SK-N-SH (cell line): ENCODE measurements around the gene MGLL. TPM values are rescaled to one million over a fixed set of nuclear protein-coding genes. Genes with fewer than 3 reads are reported as not detected.

ENCODE experiments used
- CTCF ChIA-PET: fragments of 300-600, 350-600 bp; formaldehyde crosslinking; extraction: SDS; loops from one replicate; lab custom pipeline; 2021; lab: Yijun Ruan, JAX
- POLR2A ChIA-PET: fragments of 350-600 bp; sonication (Branson Sonifier 250); formaldehyde crosslinking; extraction: SDS; loops from one replicate; lab custom pipeline; 2020; ENCODE audit warnings: antibody characterized with exemption, inconsistent platforms; lab: Yijun Ruan, JAX
- DNase-seq: peaks from one replicate; pipeline ENCODE4 v3.0.0; 2012
- H2AFZ ChIP-seq: fragments of 200-600 bp; sonication (generic); 2 replicates; pipeline ENCODE4 v1.8.1; 2016; ENCODE audit warnings: antibody characterized with exemption, mild to moderate bottlenecking, low read depth
- H3F3A ChIP-seq: fragments of 200-600 bp; sonication (generic); replicated peaks from 2 replicates; pipeline ENCODE3; 2016; ENCODE audit warnings: antibody characterized with exemption, mild to moderate bottlenecking; ENCODE audit not compliant: insufficient read depth
- H3K27ac ChIP-seq, 2 experiments: fragments of 200-500 bp in 1 of 2; fragments of 200-600 bp in 1 of 2; sonication (Bioruptor generic) in 1 of 2; sonication (generic), shearing (Covaris generic) in 1 of 2; 2 replicates each; pipeline versions ENCODE4 v1.5.1 to v1.6.1; 2014 to 2016; ENCODE audit warnings: low read depth in 2 of 2, inconsistent platforms in 1 of 2, low read length in 1 of 2, mild to moderate bottlenecking in 1 of 2, mixed read lengths in 1 of 2
- H3K27me3 ChIP-seq: fragments of 200-600 bp; sonication (generic), shearing (Covaris generic); 2 replicates; pipeline ENCODE4 v1.6.1; 2016; ENCODE audit warnings: mixed run types; ENCODE audit not compliant: insufficient read depth
- H3K36me3 ChIP-seq, 2 experiments: fragments of 200-500 bp in 1 of 2; fragments of 200-600 bp in 1 of 2; sonication (Bioruptor generic) in 1 of 2; sonication (generic) in 1 of 2; replicated peaks in 1 of 2; 2 replicates each; pipeline versions ENCODE3 to v1.5.1; 2014 to 2016; ENCODE audit warnings: low read length in 1 of 2, mild to moderate bottlenecking in 1 of 2; ENCODE audit not compliant: insufficient read depth in 2 of 2, control insufficient read depth in 1 of 2
- H3K4me1 ChIP-seq, 2 experiments: fragments of 200-500 bp in 1 of 2; fragments of 200-600 bp in 1 of 2; sonication (Bioruptor generic) in 1 of 2; sonication (generic), shearing (Covaris generic) in 1 of 2; 2 replicates each; pipeline versions ENCODE4 v1.5.1 to v1.6.1; 2014 to 2016; ENCODE audit warnings: low read depth in 1 of 2, low read length in 1 of 2, mixed run types in 1 of 2; ENCODE audit not compliant: insufficient read depth in 2 of 2, control insufficient read depth in 1 of 2
- H3K4me2 ChIP-seq: fragments of 200-600 bp; sonication (generic), shearing (Covaris generic); 2 replicates; pipeline ENCODE4 v1.6.1; 2017; ENCODE audit warnings: mixed run types
- H3K4me3 ChIP-seq, 2 experiments: fragments of 200-500 bp in 1 of 2; fragments of 200-600 bp in 1 of 2; sonication (Bioruptor generic) in 1 of 2; sonication (generic), shearing (Covaris generic) in 1 of 2; 2 replicates each; pipeline versions ENCODE4 v1.5.1 to v1.8.1; 2014 to 2016; ENCODE audit warnings: low read depth in 2 of 2, inconsistent platforms in 1 of 2, low read length in 1 of 2, mild to moderate bottlenecking in 1 of 2, mixed read lengths in 1 of 2, moderate library complexity in 1 of 2
- H3K79me2 ChIP-seq: fragments of 200-600 bp; sonication (generic); 2 replicates; pipeline ENCODE4 v1.8.1; 2017; ENCODE audit warnings: mild to moderate bottlenecking; ENCODE audit not compliant: insufficient read depth
- H3K9ac ChIP-seq: fragments of 200-600 bp; sonication (generic); 2 replicates; pipeline ENCODE4 v1.6.1; 2017; ENCODE audit warnings: mixed run types
- H3K9me2 ChIP-seq: fragments of 200-600 bp; sonication (generic); 2 replicates; pipeline ENCODE4 v1.6.1; 2017; ENCODE audit warnings: mixed run types
- H3K9me3 ChIP-seq: fragments of 200-600 bp; sonication (generic); 2 replicates; pipeline ENCODE4 v1.6.1; 2017; ENCODE audit warnings: mixed run types, mild to moderate bottlenecking, moderate library complexity
- H4K20me1 ChIP-seq: fragments of 200-600 bp; sonication (generic); 2 replicates; pipeline ENCODE4 v1.6.1; 2017; ENCODE audit warnings: mild to moderate bottlenecking, mixed run types; ENCODE audit not compliant: insufficient read depth
- CHD2 ChIP-seq: fragments of 150-350 bp; IDR thresholded peaks from 2 replicates; pipeline ENCODE4 v1.6.1; 2018; ENCODE audit warnings: low read length; ENCODE audit not compliant: partially characterized antibody
- ELF1 ChIP-seq: IDR thresholded peaks from 2 replicates; pipeline ENCODE4 v1.4.0; 2012
- FOSL2 ChIP-seq: IDR thresholded peaks from 2 replicates; pipeline ENCODE4 v1.4.0; 2012; ENCODE audit warnings: low read depth, mild to moderate bottlenecking, moderate library complexity, borderline replicate concordance
- FOXM1 ChIP-seq: IDR thresholded peaks from 2 replicates; pipeline ENCODE4 v1.4.0; 2012; ENCODE audit warnings: low read depth, mild to moderate bottlenecking
- GABPA ChIP-seq: IDR thresholded peaks from 2 replicates; pipeline ENCODE4 v1.4.0; 2012; ENCODE audit warnings: low read depth, mild to moderate bottlenecking
- JUND ChIP-seq: IDR thresholded peaks from 2 replicates; pipeline ENCODE4 v1.4.0; 2012
- NFIC ChIP-seq: IDR thresholded peaks from 2 replicates; pipeline ENCODE4 v1.4.0; 2012; ENCODE audit warnings: borderline replicate concordance
- NRF1 ChIP-seq: IDR thresholded peaks from 2 replicates; pipeline ENCODE4 v1.6.1; 2012; ENCODE audit warnings: low read depth, mild to moderate bottlenecking, low read length
- RAD21 ChIP-seq: IDR thresholded peaks from 2 replicates; pipeline ENCODE4 v1.6.1; 2012; ENCODE audit warnings: mild to moderate bottlenecking, low read length
- RFX5 ChIP-seq: IDR thresholded peaks from 2 replicates; pipeline ENCODE4 v1.6.1; 2012; ENCODE audit warnings: mild to moderate bottlenecking, improper control_type of control experiment, low read length
- RXRA ChIP-seq: IDR thresholded peaks from 2 replicates; pipeline ENCODE4 v1.4.0; 2012; ENCODE audit warnings: low read depth, mild to moderate bottlenecking, borderline replicate concordance
- SIN3A ChIP-seq: IDR thresholded peaks from 2 replicates; pipeline ENCODE4 v1.6.1; 2012; ENCODE audit warnings: low read depth, mild to moderate bottlenecking, low read length, moderate library complexity, borderline replicate concordance
- SMC3 ChIP-seq: IDR thresholded peaks from 2 replicates; pipeline ENCODE4 v1.6.1; 2012; ENCODE audit warnings: low read depth, low read length, improper control_type of control experiment
- TCF12 ChIP-seq: IDR thresholded peaks from 2 replicates; pipeline ENCODE4 v1.4.0; 2012
- TEAD4 ChIP-seq: IDR thresholded peaks from 2 replicates; pipeline ENCODE4 v1.4.0; 2012; ENCODE audit warnings: mild to moderate bottlenecking, borderline replicate concordance; ENCODE audit not compliant: insufficient read depth
- YY1 ChIP-seq: IDR thresholded peaks from 2 replicates; pipeline ENCODE4 v1.4.0; 2012; ENCODE audit warnings: low read depth, mild to moderate bottlenecking
- WGBS: methylation state at CpG from one replicate; pipeline ENCODE4 v1.1.6; 2017; ENCODE audit warnings: low lambda C conversion rate; 5-methylcytosine and 5-hydroxymethylcytosine counted together
- polyA plus RNA-seq, 3 experiments: library from polyadenylated mRNA; depleted of rRNA; stranded (reverse); fragments of >200 nt; gene quantifications; 2 replicates each; pipeline ENCODE4 v1.2.3, GENCODE V29; 2012
- TF ChIP-seq, protein P1 (sequence below): IDR thresholded peaks from 2 replicates; pipeline ENCODE4 v1.6.1; 2012; ENCODE audit warnings: mild to moderate bottlenecking, low read depth, low read length, moderate library complexity
- TF ChIP-seq, protein P2 (sequence below): fragments of 150-350 bp; IDR thresholded peaks from 2 replicates; pipeline ENCODE4 v1.6.1; 2016; ENCODE audit warnings: mild to moderate bottlenecking, low read depth, low read length
- TF ChIP-seq, protein P3 (sequence below): IDR thresholded peaks from 2 replicates; pipeline ENCODE4 v1.4.0; 2012; ENCODE audit warnings: low read depth
- TF ChIP-seq, protein P4 (sequence below): fragments of 150-350 bp; IDR thresholded peaks from 2 replicates; pipeline ENCODE4 v1.6.1; 2017; ENCODE audit warnings: antibody characterized with exemption, low read length, low read depth, borderline replicate concordance
- TF ChIP-seq, protein P5 (sequence below): fragments of 200-600 bp; sonication (generic); IDR thresholded peaks from 2 replicates; pipeline ENCODE4 v1.6.1; 2017; ENCODE audit warnings: antibody characterized with exemption, mild to moderate bottlenecking, moderate library complexity

The MGLL gene
- polyA plus RNA-seq, 1 of the 3 experiments (the other 2 are of a cell fraction) = 2.2 TPM

DNA sequence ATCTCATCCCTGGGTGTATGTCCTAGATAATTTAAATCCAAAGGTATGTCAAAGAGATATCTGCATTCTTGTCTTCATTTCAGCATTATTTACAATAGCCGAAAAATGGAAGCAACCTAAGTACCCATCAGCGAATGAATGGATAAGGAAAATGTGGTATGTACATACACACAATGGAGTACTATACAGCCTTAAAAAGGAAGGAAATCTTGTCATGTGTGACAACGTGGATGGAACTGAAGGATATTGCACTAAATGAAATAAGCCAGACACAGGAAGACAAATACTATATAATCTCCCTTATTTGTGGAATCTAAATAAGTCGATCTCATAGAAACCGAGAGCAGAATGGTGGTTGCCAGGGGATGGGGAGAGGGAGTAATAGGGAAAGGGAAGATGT, 16.8 kb upstream of the MGLL start:
- CTCF ChIA-PET = no interaction called here
- no peaks in the 10 kb centered on the region for H3K79me2 ChIP-seq
- H3K27ac ChIP-seq = no peak overlapping the region
- WGBS = 64% methylated on average over 5 of the region's 5 CpGs
- no peaks in the 10 kb centered on the region for H3K4me1 ChIP-seq
- H3K36me3 ChIP-seq = no peaks in the 10 kb centered on the region
- no peaks in the 10 kb centered on the region for H4K20me1 ChIP-seq
- no peaks in the 10 kb centered on the region for H3F3A ChIP-seq
- H2AFZ ChIP-seq = no peak overlapping the region
- POLR2A ChIA-PET = no interaction called here
- no peak overlapping the region for H3K4me2 ChIP-seq
- H3K9me2 ChIP-seq = no peaks in the 10 kb centered on the region
- no peak for TF ChIP-seq SIN3A
- no peak for TF ChIP-seq CHD2
- no peak for TF ChIP-seq GABPA
- no peak for TF ChIP-seq JUND
- no peak for TF ChIP-seq RAD21
- no peak for TF ChIP-seq RXRA
- no peak for TF ChIP-seq FOXM1
- no peak for TF ChIP-seq ELF1
- TF ChIP-seq, protein P1, sequence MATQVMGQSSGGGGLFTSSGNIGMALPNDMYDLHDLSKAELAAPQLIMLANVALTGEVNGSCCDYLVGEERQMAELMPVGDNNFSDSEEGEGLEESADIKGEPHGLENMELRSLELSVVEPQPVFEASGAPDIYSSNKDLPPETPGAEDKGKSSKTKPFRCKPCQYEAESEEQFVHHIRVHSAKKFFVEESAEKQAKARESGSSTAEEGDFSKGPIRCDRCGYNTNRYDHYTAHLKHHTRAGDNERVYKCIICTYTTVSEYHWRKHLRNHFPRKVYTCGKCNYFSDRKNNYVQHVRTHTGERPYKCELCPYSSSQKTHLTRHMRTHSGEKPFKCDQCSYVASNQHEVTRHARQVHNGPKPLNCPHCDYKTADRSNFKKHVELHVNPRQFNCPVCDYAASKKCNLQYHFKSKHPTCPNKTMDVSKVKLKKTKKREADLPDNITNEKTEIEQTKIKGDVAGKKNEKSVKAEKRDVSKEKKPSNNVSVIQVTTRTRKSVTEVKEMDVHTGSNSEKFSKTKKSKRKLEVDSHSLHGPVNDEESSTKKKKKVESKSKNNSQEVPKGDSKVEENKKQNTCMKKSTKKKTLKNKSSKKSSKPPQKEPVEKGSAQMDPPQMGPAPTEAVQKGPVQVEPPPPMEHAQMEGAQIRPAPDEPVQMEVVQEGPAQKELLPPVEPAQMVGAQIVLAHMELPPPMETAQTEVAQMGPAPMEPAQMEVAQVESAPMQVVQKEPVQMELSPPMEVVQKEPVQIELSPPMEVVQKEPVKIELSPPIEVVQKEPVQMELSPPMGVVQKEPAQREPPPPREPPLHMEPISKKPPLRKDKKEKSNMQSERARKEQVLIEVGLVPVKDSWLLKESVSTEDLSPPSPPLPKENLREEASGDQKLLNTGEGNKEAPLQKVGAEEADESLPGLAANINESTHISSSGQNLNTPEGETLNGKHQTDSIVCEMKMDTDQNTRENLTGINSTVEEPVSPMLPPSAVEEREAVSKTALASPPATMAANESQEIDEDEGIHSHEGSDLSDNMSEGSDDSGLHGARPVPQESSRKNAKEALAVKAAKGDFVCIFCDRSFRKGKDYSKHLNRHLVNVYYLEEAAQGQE = no peak
- TF ChIP-seq SMC3 = no peak
- TF ChIP-seq TEAD4 = no peak
- TF ChIP-seq NFIC = no peak
- TF ChIP-seq TCF12 = no peak
- TF ChIP-seq, all 33 proteins: peak for 0
- H3K27me3 ChIP-seq = peaks cover 9% of the 10 kb centered on the region; the same call in 1 of the 2 replicates
- no peak overlapping the region for H3K9ac ChIP-seq
- H3K9me3 ChIP-seq = no peaks in the 10 kb centered on the region
- no peak for DNase-seq
- no peak overlapping the region for H3K4me3 ChIP-seq

DNA sequence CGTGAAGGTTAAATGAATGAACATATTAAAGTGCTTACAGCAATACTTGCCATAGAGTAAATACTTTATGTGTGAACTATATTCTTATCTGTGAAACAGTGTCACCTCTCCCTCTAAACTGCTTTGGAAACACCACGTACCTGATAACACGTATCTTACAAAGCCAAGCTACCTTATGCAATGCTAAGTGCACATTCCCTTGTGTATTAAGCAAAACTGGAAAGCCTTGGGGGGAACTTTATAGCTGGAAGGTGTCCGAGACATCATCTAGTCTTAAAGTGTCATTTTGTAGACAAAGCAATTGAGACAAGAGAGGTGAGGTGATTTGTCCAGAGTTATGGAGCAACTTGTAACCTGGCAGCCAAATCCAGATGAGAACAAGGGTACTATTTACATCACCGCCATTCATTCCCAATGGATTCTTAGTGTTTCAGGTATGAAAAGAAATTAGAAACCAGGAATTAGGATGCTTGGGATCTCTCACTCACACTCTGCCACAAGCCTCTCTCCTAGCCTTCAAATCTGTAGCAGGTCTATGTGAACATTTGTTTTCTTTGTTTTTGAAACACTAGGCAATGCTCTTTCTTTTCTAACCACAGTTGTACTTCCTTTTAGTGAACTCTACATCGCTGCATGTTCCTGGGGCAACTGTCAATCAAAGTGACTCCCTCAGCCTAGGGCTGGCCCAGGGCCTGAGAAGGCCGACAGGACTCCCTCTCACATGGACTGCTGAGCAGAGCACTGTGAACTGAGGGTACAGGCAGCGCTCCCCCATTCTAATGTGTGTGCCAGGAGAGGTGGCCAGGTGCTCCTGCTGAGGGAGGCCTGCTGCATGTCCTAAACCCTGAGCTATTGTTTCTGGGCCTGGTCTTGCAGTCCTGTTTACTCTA, 13.9 kb upstream of the MGLL start:
- ChIA-PET CTCF (interaction anchor here (0.8 kb wide), 1 partner anchor 123 kb away, joined by 3 read pairs; no protein-coding TSS in a partner anchor), POLR2A (no interaction called here)
- Histone ChIP-seq H3K4me1 (no peaks in the 10 kb centered on the region), H4K20me1 (no peaks in the 10 kb centered on the region), H3K79me2 (no peaks in the 10 kb centered on the region), H3K27ac (no peak overlapping the region), H3K27me3 (peaks cover 9% of the 10 kb centered on the region; the same call in 1 of the 2 replicates), H3F3A (no peaks in the 10 kb centered on the region), H3K9me2 (no peaks in the 10 kb centered on the region), H3K36me3 (no peaks in the 10 kb centered on the region), H3K4me2 (no peak overlapping the region), H3K9me3 (no peaks in the 10 kb centered on the region), H3K9ac (no peak overlapping the region), H3K4me3 (no peak overlapping the region), H2AFZ (no peak overlapping the region)
- 83% methylated on average over 8 of the region's 8 CpGs for WGBS
- no peak for DNase-seq
- TF ChIP-seq RFX5 = no peak
- no peak for TF ChIP-seq RAD21
- TF ChIP-seq, protein P2, sequence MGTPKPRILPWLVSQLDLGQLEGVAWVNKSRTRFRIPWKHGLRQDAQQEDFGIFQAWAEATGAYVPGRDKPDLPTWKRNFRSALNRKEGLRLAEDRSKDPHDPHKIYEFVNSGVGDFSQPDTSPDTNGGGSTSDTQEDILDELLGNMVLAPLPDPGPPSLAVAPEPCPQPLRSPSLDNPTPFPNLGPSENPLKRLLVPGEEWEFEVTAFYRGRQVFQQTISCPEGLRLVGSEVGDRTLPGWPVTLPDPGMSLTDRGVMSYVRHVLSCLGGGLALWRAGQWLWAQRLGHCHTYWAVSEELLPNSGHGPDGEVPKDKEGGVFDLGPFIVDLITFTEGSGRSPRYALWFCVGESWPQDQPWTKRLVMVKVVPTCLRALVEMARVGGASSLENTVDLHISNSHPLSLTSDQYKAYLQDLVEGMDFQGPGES = no peak
- TF ChIP-seq FOSL2 = no peak
- TF ChIP-seq, protein P3, sequence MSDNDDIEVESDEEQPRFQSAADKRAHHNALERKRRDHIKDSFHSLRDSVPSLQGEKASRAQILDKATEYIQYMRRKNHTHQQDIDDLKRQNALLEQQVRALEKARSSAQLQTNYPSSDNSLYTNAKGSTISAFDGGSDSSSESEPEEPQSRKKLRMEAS = no peak
- TF ChIP-seq NFIC = no peak
- no peak for TF ChIP-seq YY1
- no peak for TF ChIP-seq CHD2
- TF ChIP-seq NRF1 = no peak
- TF ChIP-seq, protein P4, sequence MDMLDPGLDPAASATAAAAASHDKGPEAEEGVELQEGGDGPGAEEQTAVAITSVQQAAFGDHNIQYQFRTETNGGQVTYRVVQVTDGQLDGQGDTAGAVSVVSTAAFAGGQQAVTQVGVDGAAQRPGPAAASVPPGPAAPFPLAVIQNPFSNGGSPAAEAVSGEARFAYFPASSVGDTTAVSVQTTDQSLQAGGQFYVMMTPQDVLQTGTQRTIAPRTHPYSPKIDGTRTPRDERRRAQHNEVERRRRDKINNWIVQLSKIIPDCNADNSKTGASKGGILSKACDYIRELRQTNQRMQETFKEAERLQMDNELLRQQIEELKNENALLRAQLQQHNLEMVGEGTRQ = no peak
- TF ChIP-seq, protein P5, sequence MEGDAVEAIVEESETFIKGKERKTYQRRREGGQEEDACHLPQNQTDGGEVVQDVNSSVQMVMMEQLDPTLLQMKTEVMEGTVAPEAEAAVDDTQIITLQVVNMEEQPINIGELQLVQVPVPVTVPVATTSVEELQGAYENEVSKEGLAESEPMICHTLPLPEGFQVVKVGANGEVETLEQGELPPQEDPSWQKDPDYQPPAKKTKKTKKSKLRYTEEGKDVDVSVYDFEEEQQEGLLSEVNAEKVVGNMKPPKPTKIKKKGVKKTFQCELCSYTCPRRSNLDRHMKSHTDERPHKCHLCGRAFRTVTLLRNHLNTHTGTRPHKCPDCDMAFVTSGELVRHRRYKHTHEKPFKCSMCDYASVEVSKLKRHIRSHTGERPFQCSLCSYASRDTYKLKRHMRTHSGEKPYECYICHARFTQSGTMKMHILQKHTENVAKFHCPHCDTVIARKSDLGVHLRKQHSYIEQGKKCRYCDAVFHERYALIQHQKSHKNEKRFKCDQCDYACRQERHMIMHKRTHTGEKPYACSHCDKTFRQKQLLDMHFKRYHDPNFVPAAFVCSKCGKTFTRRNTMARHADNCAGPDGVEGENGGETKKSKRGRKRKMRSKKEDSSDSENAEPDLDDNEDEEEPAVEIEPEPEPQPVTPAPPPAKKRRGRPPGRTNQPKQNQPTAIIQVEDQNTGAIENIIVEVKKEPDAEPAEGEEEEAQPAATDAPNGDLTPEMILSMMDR = no peak
